ENCODE results near the gene DENND10.
"Not testable (repeated sequence)": the region's sequence is repeated elsewhere in the genome, so short reads cannot be mapped to it uniquely, and the experiment has no call there.

Gene DENND10

DNA sequence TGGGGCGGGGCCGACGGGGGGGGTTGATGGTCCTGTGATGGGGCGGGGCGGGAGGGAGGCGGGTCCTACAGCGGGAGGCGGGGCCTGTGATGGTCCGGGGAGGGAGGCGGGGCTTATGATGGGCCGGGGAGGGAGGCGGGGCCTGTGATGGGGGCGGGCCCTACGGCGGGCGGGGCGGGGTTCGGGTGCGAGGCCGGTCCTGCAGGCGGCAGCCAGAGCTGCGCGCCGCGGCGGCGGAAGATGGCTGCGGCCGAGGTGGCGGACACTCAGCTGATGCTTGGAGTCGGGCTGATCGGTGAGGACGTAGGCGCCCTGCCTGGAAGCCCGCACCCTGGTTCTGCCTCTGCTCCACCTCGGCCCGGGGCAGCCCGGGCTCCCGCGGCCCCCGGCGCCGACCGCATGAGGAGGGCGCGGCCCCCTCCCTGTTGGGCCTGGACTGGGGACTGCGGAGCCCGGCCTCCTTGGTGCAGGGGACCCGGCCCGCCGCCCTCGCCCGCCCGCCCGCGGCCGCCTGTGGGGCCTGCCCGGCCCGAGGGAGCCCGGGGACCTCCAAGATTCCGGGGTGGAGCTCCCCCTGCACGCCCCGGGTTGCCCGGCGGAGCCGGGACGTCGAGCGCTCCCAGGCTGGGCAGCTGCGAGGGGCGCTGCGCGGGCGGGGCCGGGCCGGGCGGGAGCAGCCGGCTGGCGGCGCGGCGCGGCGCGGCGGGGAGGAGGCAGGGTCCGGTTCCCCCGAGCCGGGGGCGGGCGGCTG lies at the start of gene DENND10:
Gene DENND10 (plus strand): TSS at position 211 of the 751 bp plus-strand sequence. CDS start 30 bp downstream, at position 241.
- no peak for DNase-seq

GRCh38 chr10:119055472-119055871 lies 48.4 kb upstream of the DENND10 start:
- no peak for DNase-seq

GRCh38 chr10:119058010-119058409 lies 45.9 kb upstream of the DENND10 start:
- no peak for DNase-seq

DNA sequence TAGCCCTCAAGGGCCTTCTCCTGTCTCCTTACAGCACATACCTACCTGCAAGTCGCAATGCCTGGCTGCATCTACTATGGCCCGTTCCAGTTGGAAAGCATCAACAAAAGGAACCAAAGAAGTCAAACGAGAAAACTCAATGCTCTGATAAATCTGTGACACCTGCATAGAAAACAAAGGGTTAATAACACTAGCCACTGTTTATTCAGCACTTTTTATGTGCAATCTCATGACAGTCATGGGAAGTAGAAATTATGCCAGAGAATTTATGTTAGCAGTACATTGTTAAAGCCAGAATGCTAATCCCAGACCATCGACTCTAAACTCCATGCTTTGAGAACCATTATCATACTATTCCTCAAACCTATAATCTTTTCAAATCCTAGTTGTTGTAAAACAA lies 44.4 kb upstream of the DENND10 start:
- DNase-seq, result no peak

GRCh38 chr10:119060107-119060506 lies 43.8 kb upstream of the DENND10 start:
- no peak for DNase-seq

DNA sequence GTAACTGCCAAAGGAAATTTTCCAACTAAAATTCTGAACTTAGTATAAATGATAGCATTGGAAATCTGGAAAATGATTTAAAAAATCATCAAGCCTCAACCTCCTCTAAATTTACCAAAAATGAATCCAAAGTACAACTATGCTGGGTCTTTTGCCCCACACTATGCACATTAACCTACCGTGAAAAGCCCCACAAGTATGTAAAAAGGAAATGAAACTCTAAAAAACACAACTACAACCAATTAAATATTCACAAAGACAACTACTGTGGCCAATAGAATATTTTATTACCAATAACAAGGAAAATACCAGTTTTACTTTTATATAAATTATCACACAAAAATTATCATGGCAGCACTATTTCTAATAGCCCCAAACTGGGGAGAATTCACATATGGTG lies 42.6 kb upstream of the DENND10 start:
- DNase-seq, result no peak

DNA sequence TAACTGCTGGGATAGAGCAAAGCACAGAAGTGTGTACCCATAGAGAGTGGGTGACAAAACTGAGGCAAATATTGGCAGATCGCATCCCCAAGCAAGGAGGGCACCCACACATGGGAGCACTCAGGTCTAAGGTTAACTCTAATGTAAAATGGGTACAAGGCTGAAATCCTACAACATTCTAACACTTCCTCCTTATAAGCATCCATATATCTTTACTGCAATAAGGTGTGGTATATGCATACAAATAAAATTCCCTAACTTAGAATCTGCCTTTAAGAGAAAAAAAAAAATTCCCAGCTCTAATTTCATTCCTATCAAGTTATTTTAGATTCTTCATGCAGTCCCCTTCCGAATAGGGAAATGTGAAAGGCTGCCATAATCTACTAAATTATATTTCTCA lies 42.0 kb upstream of the DENND10 start:
- no peak for DNase-seq

DNA sequence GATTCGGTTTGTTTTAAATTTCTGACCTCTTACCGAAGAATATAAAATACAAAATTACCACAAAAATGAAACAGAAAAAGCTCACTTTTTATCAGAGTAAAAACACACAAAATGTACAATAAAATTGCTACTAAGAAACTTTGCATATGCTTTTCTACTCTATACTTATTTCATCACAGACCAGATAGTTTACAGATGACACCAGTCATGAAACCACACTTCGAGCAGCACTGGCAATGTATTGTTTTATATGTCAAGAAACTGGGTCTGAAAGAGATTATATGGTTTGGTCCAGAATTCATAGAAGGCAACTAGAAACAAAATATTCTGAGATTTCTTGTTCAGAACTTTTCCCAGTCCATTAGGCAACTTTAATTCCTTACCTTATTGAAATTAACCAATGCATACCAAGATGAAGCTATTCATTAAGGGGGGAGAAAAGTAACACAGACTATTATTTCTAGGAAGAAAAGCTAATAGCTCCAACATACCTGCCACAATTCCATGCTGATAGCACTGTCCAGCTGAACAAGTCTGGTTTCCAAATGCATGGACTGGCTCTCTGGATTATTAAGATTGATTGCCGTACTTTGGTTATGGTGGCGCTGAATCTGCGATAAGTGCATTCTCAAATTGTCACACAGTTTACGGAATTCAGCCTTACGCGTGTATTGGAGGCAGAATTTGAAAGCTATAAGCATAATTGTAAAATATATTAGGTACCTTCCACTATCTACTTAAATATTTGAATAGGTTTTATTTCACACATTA lies 33.3 kb upstream of the DENND10 start:
- no peak for DNase-seq

- DNase-seq, result no peak
These were observed 30.3 kb upstream of the DENND10 start for GRCh38 chr10:119073584-119073983.

GRCh38 chr10:119078422-119079179 lies 25.3 kb upstream of the DENND10 start:
- DNase-seq, result no peak

GRCh38 chr10:119079599-119080520 lies 24.1 kb upstream of the DENND10 start:
- DNase-seq, result no peak

DNA sequence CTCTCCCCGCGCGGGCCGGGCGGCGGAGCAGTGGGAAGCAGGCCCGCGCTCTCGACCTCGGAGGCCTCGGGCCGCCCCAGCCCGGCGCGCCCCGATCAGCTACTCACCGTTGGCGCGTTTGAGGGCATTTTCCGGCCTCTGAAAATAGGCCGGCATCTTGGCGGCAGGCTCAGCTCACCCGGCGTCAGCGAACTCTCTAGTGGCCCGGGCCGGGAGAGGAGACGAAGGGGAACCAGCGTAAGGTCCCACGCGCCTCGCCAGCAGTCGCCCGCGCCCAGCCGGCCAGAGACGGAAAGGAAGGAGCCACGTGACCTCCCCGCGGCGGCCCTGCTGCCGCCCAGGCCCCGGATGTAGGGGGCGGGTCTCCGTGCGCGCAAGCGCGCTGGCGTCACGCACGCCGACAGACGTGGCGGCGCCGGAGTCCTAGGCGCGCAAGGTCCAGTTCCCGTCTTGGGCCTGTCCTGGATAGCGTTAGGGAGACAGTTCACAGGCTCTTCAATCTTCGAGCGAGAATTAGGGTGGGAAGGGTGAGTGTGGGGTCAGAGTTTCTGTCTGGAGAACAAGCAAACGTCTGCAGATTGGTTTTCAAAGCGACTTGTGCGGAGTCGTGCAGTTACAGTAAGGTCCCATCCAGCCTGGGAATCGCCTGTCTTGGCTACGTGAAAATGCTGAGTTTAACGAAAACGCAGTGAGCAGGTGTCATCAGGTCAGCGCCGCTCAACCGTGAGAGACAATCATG lies 23.2 kb upstream of the DENND10 start, which contains the start of gene EIF3A:
Gene EIF3A (minus strand): TSS at position 297 of the 739 bp plus-strand sequence. CDS start 141 bp downstream, at position 156.
- peak; percentile 37 for DNase-seq

DNA sequence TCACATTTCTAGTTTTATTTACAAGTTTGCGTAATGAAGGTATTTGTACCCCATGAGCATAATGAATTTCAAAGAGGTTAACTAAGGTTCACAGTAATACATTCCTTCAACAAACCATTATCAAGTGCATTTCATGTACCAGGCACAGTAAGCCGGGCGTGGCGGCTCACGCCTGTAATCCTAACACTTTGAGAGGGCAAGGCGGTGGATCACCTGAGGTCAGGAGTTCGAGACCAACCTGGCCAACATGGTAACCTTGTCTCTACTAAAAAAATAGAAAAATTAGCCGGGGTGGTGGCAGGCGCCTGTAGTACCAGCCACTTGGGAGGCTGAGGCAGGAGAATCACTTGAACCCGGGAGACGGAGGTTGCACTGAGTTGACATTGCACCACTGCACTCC lies 19.0 kb upstream of the DENND10 start:
- no peak for DNase-seq

- no peak for DNase-seq
These were observed 16.5 kb upstream of the DENND10 start for GRCh38 chr10:119087271-119087882.

DNA sequence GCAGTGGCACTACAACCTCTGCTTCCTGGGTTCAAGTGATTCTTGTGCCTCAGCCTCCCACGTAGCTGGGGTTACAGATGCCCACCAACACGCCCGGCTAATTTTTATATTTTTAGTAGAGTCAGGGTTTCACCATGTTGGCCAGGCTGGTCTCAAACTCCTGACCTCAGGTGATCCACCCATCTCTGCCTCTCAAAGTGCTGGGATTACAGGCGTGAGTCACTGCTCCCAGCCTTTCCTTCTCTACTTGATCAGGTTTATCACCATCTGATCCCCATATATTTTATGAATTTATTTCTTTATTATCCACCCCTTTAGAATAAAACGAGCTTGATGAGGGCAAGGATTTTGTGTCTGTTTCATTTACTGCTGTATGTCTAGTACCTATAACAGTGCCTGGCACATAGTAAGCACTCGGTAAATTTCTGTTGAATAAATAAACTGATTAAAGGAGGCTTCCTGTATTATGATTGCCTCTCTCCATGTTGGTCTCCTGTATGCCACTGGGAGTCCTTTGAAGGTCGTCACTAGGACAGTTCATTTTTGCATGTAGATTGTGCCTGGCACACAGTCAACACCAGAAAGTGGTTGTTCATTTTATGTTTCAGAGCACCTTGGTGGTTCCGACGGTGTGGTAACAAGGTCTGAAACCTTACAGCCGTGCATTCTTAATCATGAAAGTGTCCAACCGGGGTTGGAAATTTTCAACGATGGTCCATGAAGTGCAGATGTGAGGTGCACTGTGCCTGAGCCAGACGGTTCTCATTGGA lies 13.7 kb upstream of the DENND10 start:
- no peak for DNase-seq

DNA sequence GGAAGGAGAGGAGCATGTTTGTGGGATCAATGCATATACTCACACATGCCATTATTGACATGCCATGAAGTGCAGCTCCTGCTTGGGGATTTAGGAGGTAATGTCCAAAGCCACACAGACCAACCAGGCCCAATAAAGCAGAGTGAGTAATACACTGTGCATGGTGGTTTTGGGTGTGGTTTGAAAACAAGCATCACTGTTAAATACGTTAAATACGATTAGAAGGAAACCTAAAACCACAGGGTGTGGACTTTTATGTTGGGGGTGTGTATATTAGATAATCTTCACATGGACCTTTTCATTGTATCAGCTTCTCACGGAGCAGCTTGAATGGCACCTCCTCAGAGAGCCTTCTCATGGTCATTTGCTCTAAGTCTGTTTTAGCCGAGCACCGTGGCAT lies 12.9 kb upstream of the DENND10 start:
- no peak for DNase-seq

DNA sequence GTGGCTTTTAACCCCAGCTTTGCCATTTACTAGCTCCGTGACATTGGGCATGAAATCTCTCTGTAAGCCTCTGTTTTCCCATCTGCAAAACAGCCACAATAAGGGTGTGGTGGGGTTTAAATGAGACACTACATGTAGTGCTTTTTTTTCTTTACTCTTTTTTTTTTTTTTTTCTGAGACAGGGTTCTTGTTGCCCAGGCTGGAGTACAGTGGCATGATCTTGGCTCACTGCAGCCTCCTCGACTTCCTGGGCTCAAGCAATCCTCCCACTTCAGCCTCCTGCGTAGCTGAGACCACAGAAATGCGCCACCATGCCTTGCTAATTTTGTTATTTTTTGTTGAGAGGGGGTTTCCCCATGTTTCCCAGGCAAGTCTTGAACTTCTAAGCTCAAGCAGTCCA lies 8.3 kb upstream of the DENND10 start:
- DNase-seq, result no peak

DNA sequence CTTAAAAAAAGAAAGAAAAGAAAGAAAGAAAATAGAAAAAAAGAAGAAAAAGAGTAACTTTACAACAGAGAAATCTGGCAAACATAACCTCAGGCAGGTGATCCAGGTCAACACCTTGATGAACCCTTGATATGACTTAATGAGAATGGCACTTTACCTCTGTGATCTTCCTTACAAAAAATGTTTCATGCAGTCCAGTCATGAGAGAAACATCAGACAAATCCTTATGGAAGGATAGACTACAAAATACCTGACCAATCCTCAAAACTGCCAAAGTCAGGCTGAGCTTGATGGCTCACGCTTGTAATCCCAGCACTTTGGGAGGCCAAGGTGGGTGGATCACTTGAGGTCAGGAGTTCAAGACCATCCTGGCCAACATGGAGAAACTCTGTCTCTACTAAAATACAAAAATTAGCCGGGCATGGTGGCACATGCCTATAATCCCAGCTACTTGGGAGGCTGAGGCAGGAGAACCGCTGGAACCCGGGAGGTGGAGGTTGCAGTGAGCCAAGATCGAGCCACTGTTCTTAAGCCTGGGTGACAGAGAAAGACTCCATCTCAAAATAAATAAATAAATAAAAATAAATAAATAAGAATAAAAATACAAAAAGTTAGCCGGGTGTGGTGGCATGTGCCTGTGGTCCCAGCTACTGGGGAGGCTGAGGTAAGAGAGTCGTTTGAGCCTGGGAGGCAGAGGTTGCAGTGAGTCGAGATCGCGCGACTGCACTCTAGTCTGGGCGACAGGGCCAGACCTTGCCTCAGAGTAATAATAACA lies 7.1 kb upstream of the DENND10 start:
- not testable (repeated sequence) for DNase-seq

GRCh38 chr10:119098576-119098975 lies 5.3 kb upstream of the DENND10 start:
- DNase-seq, result no peak
